Measurements from ENCODE around the gene C1orf210.

GRCh38 chr1:43304771-43305300 is 19.5 kb upstream of the C1orf210 start:
- TF ChIP-seq CTCF (IDR thresholded peaks at IDR 0.05) (no peak), EP300 (IDR thresholded peaks at IDR 0.05) (no peak), POLR2AphosphoS5 (IDR thresholded peaks at IDR 0.05) (no peak)

Measured in suprapubic skin (tissue), 4 donors.